GM21360 (cell line): Measurements from ENCODE around the gene CUX1.

Experiments
- ATAC-seq: cut with Tn5 transposase; IDR thresholded peaks from one replicate; pipeline ENCODE4 v1.9.1; 2021; ENCODE audit warnings: mild to moderate bottlenecking, moderate library complexity; ENCODE audit not compliant: unreplicated experiment

CUX1 gene

DNA sequence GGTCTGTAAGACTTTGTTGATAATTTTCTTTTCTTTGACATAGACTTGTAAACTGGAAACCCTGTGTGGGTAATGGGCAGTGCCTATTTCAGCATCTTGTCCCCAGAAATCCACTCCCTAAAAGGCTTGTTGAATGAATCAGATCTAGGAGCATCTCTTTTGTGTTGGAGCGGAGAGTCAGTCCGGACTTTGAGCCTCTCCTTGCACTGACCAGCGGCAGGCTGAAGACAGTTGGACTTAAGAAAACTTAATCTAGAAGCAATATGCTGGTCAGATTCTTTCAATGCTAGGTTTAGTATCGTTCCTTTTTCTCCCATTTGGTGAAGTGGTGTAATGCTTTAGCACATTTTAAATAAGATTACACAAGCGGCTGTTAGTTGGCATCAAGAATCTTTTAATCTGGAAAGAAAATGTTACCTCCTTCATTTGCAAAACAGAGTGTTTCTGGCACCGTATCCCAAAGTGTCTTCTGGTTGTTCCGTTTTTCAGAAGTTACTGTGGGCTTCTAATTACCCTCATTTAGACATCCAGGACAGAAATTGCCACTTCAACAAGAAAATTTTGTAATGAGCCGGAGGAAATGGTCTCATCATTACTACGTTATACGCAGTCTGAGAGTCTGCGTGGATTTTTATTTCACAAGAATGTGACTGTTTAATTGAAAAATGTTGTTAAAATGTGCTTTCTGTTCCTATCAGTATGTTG, 74.7 kb downstream of the CUX1 start:
- ATAC-seq: no peak

DNA sequence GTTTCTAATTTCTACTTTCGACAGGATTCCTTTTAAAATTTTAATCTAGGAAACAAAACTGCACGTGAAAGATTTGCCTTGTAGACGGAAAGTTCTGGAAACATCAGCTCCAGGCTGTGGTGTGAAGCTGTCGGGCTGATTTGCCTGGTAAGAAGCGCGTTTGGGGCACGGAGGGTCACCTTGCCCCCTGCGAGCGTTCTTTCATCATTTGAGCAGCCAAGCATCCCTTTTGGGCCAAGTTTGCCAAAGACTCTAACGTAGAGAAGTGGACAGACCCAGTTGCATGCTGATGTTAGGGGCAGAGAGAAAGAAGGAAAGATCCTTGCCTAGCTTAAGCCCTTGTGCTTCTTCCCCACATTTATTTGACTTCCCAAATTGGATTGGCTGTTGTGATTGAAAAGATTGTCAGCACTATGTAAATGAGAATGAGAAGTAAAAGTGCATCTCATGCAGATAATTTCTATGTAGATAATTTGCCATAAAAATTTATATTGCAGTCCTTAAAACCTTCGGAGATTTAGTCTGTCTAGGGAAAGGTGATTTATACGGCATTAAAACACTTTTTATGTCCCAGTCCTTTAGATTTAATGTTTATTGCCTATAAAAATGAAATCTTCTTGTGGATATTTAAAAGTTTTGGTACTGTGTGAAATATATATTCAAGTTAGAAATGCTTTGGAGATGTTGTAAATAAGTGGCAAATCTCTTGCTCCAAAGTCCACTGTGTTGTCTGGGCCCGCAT, 76.1 kb downstream of the CUX1 start:
- ATAC-seq: no peak

DNA sequence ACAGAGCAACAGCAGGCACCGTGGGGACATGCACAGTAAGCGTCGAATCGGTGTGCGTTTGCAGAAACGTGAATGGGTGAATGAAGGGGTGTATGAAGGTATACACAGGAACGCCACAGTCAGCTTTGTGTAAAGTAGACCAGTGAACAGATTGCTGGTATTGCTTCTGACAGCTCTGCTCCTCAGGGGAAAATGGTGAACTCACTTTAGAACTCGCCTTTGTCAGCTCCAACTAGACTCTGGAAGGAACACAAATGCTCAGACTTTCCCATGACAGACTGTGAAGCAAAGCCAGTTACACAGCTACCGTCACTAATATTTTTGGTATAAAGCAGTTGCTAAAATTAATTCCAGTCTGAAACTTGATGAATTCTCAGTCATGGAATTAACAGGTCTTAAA, 78.9 kb downstream of the CUX1 start:
- ATAC-seq: no peak

- ATAC-seq: no peak
These were observed 79.5 kb downstream of the CUX1 start for GRCh38 chr7:101896941-101897340.

DNA sequence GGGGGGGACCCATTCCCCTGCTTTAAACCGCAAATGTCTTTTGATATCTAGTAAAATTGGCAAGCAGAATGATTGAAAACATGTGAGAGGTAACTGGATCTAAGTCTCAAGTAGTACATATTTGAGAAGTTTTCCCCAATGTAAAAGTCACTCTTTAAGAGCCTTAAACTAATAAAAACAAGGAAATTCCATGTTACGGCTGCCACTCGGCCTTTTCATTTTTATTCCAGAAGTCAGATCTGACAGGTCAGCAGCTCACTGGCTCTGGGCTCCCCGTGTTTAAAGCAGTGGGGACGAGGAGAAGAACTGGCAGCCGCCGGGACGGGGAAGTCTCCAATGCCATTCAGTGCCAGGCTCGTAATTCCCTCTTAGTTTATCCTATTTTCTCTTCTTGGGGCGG, 80.7 kb downstream of the CUX1 start:
- no peak for ATAC-seq

DNA sequence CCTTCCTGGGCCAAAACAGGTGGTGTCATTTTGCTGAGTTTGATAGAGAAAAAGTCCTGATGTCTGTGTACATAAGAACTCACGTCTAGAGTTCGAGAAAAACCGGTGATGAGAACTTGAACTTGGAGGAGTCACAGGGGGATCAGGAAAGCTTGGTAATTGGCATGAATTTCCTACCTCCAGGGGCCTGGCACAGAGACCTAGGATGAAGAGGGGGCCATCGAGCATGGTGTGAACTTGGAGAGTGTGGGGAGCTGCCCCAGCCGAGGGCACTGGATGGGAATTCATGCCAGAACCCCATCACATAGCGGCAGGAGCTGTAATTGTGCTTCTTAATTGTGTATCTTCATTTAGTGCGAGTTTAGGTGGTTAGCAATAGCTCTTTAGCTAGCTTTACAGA, 82.2 kb downstream of the CUX1 start:
- ATAC-seq: no peak

- ATAC-seq: no peak
These were observed 82.7 kb downstream of the CUX1 start for GRCh38 chr7:101900103-101900502.

GRCh38 chr7:101901661-101902491, 84.5 kb downstream of the CUX1 start:
- no peak for ATAC-seq

DNA sequence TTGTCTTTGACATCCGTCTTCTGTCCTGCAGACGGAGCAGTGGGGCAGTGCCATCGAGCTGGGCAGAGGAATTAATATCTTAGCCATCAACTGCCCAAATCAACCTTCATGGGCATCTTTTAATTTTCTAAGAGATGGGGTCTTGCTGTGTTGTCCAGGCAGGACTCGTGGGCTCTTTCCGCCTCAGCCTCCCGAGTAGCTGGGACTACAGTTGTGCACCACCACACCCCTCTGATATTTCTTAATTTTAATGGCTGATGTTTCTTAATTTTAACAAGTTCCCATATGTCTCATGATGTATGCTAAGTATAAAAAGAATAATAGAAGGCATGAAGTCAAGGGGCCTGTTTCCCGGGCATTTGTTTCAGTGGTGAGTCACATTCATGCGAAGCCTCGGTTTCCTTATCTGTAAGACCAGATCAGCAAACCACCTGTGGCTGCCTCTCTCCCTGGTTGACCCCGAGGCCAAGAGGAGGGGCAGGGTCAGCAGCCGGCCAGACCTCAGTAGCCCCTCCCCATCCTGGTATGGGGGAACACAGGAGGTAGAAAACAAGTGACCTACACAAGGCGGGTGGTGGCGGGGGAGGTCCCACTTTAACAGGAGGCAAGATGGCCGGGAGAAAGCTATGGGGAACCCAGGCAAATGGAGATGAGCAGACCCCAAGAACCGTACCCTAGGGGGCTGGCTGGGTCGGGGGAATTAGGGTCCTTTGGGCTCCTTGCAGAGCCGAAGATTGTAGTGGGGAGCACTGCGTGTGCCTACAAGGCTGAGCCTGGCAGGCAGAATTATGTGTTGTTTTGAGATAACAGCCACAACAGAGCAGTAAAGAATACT, 85.5 kb downstream of the CUX1 start:
- no peak for ATAC-seq

GRCh38 chr7:101903515-101903868, 86.1 kb downstream of the CUX1 start:
- no peak for ATAC-seq

DNA sequence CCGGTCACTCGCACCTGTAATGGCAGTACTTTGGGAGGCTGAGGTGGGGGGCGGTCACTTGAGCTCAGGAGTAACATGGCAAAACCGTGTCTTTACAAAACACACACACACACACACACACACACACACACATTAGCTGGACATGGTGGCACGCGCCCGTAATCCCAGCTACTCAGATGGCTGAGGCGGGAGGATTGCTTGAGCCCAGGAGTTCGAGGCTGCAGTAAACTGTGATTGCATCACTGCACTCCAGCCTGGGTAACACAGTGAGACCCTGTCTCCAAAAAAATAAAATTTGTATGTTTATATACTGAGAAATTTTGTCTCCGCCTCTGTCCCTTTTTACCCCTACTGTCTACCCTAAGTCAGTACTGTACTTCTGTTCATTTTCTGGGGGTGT, 86.6 kb downstream of the CUX1 start:
- ATAC-seq: no peak

DNA sequence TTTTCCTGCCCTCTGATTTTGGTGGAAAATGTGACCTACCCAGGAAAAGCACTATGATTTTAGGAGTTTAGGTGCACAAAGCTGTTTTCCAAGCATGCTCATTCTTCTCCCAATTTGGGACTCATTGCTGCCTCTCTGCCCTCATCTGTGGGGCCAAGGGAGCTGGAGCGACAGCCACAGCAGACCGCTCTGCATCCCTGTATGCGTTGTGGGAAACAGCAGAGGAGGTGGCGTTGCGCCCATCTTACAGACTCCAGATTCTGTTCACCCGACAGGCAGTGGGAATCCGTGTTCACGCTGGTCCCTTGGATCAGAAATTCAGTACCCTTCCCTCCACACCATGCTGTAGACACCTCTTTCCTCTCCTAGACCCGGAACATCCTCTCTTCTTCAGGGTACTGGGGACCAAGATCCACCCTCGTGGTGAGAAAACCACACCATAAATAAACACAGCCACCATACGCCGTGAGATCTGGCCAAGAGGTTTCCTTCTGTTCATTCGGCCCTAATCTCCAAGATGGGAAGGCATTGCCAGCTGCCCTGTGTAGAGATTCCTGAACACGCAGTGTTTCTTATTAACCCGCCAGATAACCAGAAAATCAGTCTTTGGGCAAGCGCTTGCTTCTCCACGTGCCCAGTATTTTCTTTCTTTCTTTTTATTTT, 87.9 kb downstream of the CUX1 start:
- no peak for ATAC-seq

GRCh38 chr7:101906291-101907240, 89.1 kb downstream of the CUX1 start:
- ATAC-seq: no peak

DNA sequence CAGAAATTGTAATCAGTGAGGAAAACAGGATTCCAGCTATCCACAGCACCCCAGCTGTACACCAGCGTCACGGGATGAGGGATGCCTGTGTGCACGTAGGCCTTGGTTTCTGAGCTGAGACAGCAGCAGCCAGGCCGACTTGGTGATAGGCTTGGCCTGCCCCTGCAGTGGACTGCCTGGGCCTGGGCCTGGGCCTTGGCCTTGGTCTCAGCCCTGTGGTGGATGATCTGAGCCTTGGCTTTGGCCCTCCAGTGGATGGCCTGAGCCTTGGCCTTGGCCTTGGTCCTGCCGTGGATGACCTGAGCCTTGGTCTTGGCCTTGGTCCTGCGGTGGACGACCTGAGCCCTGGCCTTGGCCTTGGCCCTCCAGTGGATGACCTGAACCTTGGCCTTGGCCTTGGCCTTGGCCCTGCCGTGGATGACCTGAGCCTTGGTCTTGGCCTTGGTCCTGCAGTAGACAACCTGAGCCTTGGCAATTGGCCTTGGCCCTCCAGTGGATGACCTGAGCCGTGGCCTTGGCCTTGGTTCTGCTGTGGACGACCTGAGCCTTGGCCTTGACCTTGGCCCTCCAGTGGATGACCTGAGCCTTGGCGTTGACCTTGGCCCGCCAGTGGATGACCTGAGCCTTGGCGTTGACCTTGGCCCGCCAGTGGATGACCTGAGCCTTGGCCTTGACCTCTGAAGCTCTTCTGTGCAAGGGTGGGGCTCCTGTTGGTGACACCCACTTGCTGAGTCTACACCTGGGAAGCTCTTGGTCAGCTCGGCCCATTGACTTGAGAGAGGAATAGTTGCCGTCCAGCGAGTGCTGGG, 93.8 kb downstream of the CUX1 start:
- no peak for ATAC-seq

DNA sequence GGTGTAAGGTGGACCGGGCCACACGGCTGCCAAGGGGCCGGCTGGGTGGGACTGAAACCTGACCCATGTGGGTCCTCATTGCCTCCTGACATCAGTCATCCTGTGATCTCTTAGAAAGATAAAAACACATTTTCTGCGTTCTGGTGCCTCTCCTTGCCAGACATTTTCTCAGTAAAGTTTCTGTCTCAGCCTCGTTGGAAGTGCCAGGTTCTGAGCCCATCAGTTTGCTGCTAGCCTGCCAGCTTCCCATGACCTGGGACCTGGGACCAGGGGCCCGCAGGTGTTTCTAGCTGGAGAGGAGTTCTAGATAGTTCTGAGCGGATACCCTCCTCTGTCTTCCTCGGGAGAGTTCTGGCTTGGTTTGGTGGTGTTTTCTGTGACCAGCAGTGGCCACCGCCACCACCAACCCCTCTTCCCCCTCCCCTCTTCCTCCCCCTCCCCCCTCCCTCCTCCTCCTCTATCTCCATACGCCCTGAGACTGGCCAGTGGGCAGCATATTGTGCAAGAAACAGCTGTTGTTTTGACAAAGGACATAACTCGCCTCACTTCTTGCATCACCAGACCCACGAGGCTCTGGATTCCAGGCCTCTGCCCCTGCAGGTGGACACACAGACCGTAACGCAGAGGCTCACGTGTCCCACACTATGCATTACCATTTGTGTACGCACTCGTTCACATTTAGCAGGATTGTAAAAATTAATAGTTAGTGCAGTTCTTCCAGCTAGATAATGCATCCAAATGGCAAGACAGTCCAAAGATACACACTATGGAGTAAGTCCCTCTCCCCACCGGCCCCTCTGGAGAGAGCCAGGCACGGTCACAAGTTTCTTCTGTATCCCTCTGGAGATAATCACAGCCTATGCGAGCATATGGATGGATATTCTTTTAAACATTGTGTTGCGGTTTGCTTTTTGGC, 94.6 kb downstream of the CUX1 start:
- ATAC-seq: no peak

DNA sequence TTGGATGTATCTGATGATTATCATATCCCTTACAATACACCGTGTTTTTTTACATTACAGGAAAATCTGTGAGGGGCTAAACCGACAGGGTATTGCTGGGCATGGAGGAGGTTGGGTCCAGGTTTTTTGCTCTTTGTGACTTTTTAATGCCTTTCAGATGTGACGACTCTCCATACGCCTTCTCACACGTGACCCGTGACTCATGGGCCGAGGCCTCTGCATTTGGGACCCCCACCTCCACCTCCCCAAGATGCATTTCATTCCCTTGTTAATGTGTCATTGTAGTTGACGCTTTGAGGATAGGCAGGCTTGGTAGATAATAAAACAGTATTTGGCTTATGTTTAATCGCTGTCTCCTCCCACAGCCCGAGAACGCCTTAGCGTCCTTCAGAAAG, 95.3 kb downstream of the CUX1 start:
- no peak for ATAC-seq

DNA sequence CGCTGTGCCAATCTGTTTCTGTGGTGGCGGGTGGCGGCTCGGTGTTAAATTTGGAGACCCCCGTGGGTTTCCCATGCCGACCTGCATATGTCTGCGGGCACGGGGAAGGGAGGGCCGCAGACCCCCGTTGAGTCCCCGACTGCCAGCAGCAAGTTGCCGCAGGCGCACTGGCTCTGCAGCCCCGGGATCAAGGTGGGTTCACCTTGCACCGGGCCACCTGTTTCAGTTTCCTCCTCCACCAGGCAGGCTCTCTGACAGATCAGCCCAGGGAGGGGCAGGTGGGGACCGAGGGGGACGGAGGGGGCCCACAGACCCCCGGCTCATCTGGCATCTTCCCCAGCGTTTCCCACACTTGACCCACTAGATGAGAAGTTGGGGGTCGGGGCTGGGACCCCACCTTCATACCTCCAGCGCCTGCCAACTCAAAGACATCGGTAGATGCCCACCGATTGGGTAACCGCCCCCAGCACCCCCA, 95.9 kb downstream of the CUX1 start:
- no peak for ATAC-seq
